ENCODE measurements around the gene CLDN7.
A peak's percentile ranks its signal among the peaks of the same experiment; 100 is the strongest.

Gene CLDN7

DNA sequence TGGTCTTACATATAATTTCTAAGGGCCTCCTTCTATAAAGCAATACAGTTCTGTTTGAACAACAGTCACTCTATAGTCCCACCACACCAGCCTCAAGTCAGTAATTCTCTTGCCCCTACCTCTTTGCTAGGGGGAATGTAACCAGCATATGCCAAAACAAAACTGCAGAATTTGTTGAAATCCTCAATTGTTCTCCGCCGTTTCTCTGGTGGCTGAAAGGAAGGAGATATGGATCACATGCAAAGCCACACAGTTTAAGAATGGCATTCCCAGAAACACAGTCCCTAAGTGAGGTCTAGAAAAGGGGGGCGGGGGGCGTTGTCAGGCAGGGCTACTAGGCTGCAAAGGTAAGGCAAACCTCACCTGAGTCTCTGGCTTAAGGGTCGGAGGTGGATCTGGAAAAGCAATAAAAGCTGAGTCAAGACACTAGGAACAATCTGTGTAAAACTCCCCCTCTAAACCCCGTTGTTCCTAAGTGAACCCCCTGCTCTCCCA, 25.0 kb downstream of the CLDN7 start:
- no peak for DNase-seq (ENCODE audit: low read depth in 3 of 3)

DNA sequence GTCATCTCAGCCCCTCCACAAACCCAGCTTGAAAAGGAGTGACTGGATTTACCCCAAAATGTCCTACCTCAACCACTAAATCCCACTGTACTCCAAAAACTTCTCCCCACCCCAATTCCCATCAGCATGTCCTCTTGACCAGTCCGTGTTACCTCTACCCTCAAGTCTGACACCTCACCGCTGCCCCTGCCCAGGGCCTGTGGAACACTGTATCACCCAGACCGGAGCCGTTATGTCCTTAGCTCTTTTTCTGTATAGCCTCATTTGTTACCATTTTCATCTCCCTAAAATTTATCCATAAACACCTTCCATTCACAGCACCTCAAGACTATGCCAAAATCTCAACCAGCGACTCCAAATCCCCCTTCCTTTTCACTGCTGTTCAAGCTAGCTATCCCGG, 25.5 kb downstream of the CLDN7 start:
- no peak for DNase-seq (ENCODE audit: low read depth in 3 of 3)

DNA sequence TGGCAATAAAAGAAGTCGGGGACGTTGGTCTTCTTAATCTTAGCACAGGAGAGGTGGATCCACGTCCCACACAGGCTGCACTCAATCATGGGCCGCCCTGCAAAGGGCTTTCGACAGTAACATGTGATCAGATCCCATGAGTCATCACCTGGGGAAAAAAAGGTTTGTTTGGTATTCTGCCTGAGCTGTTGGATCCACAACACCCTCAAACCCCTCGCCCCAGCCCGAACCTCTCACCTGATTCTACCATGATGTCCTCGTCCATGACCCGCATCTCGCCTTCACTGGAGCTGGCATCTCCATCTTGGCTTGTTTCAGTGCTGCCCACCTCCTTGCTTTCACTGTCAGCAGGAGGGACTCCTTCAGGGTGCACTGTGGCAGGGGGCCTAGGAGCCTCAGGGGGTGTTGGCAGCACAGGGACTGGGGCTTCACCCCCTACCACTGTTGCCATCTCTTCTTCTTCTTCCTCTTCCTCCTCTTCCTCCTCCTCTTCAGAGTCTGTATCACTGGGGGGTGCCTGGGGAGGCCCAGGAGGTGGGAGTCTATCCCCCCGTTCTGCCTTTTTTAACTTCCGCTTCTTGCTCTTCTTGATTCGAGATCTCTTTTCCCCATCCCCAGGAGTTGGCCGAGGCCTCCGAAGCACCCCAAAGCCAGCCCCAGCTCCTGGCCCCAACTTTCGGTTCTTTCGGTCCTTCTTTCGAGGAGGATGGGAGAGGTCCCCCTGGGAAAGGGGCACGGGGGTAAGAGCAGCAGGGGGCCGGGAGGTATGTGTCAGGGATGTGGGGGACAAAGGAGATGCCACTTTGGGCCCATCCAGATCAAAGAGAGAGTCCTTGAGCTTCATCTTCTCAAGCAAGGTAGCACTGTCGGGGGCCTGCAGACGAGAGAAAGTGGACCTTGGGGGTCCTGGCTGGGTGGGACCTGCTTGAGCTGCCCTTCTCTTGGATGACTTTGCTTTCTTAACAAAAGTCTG, 26.3 kb downstream of the CLDN7 start:
- no peak for DNase-seq (ENCODE audit: low read depth in 3 of 3)

DNA sequence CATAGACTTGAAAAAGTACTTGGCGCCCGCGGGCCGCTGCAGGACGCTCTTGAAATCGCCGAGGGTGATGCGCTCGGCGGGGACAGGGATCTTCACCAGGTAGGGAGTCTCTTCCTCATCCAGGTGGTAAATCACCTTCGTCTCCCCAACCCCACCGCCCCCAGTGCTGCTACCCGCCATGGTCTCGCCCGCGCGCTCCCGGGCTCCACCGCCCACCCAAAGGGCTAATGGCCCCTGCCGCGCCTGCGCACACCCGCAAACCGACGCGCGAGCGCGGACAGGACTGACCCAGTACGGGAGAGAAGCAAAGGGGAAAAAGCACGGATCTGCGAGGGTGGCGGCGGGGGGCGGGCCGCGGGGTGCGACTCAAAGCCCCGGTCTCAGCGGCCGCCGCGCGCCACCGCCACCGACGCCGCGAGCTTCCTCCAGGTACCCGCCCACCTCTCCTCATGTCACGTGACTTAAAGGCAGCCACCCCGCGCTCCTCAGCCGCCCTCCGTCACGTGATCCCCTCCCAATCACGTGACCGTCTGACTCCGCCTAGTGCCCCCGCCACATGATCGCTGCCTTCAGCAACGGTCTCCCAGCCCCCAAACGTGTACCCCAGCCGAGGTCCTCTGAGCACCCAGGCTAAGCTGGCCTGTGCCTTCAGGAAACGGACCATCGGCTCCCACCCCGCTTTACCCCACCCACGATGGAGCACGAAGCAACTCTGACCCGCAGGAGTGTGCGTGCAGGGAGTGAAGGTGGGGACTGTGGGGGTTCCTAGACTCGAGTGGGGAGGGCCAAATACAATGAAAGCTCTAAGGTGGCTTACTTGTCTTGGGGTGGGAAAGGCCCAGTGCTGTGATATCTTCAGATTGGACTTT, 28.0 kb downstream of the CLDN7 start, which contains the start of gene DVL2:
TSS of gene DVL2 (minus strand) at position 435 of the 869 bp plus-strand sequence. CDS start at position 180, 255 bp downstream.
- peak; percentile 89 to 95 (median 92) for DNase-seq (ENCODE audit: low read depth in 3 of 3)

DNA sequence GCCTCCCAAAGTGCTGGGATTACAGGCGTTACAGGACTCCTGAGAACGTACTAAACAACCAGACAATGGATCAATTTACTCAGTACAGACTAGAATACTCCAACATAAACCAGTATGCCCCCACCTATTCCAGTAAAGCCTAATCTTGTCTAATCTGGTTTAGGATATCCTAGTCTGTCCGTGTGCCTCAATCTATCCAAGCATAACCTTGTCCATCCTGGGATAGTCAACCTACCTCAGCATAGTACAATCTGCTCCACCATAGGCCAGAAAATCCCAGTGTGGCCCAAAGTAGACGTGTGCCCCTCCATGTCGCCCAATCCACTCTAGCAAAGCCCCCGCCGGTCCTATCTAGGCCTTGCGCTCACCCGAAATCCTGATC, 28.6 kb downstream of the CLDN7 start:
- no peak for DNase-seq (ENCODE audit: low read depth in 3 of 3)

DNA sequence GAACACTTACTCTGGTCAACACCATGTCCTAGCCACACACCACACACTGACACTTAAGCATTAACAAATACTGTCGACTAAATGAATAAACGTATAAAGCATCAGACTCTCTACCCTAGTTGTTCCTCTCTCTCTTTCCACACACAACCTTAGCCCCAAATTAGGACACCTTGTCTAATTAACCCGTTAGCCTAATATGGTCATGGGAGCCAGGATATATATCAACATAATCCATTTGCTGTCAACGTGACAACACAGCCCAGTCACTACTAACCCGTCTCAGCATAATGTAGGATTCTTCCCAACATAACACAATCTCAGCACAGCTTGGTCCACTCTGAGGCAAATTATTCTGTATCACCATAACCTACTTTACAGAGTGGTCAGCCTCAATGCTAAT, 30.2 kb downstream of the CLDN7 start:
- no peak for DNase-seq (ENCODE audit: low read depth in 3 of 3)

DNA sequence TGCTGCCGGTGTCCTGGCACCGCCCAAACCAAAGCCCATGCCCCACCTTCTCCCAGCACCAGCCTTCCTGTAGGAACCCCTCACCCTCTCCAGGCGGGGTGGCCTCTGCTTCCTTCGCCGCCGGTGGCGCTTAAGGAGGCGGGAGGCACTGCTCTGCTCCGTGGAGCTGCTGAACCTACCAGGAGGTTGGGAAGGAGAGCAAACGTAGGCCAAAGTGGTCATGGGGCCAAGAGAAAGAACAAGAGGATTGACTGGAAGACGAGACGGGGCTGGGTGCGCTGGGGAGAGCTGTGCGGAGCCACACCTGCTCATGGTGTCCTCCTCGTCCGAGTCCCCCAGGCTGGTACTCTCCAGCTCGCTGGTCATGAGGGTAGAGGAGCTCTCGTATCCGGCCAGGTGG, 32.8 kb downstream of the CLDN7 start:
- no peak for DNase-seq (ENCODE audit: low read depth in 3 of 3)

DNA sequence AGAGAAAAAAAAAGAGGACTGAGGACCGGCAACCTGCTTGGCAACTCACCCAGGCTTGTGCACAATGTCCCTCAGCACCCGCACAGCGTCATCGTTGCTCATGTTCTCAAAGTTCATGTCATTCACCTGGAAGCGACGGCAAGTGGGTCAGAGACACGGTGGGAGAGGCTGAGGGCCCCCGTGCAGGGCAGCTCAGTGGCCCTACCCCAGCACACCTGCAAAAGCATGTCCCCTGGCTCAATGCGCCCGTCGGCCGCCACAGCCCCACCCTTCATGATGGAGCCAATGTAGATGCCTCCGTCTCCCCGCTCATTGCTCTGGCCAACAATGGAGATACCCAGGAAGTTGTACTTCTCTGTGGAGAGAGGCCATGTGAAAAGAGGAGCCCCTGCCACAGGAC, 33.4 kb downstream of the CLDN7 start:
- no peak for DNase-seq (ENCODE audit: low read depth in 3 of 3)

DNA sequence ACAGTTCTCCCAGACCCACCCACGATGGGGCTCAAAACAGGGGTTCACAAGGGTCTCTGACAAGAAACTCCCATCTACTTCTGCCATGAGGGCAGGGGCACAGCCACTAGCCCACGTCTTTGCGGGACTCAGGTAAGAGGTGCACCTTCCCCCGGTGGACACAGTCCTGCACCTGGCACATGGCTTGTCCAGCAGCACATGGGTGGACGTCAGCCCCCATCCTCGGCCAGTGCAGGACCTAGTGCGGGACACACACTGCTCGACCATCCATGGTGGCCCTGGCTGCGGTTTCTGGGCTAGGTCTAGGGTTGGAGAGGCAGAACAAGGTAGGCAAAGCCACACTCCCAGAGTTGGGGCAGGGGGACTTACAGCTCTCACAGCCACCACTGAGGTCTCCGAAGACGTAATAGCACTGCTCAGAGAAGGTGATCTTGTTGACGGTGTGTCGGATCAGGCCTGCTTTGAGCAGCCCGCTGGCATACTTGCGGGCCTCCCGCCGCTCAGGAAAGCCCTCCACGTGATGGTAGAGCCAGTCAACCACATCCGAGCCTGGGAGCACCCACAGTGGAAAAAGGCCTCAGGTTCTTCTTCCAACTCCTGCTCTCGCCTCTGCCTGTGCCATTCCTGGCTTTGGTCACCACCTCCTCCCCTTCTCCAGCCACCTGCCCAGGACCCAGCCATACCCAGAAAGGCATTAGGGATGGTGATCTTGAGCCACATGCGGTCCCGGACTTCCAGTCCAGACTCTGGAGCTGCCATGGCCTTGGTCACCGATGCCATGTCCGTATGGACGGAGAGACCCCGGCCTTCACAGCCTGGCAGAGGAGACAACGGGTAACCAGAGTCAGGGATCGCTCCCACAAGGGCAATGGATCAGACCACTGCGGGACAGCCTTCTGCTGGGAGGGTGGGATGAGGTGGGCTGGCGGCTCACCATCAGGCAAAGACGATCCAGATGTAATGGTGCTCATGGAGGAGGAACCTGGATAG, 35.3 kb downstream of the CLDN7 start:
- no peak for DNase-seq (ENCODE audit: low read depth in 3 of 3)

DNA sequence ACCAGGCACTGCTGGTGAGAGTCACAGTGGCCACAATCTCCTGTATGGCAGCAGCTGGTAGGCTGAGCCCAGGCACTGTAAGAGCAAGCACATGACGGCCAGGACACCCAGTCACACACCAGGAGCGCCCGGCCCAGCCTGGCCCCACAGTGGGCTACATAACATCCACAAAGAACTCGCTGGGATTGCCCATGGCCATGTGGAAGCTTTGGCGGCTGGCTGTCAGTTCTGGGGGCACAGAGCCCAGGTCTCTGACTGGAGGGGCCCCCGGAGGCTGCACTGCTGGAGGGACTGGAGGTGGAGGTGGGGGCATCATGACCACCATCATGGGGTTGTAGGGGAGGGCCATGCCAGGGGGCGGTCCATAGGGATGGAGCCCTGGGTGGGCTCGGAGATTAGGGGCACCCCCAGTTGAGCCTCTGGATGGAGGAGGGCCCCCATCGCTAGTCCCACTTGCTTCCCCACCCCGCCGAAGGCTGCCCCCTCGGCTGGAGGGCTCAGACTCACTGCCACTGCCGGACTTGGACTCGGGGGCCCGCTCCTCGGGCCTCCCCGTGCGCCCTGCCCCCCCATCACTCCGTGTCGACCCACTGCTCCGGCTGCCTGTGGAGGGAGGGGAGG, 36.5 kb downstream of the CLDN7 start:
- no peak for DNase-seq (ENCODE audit: low read depth in 3 of 3)

DNA sequence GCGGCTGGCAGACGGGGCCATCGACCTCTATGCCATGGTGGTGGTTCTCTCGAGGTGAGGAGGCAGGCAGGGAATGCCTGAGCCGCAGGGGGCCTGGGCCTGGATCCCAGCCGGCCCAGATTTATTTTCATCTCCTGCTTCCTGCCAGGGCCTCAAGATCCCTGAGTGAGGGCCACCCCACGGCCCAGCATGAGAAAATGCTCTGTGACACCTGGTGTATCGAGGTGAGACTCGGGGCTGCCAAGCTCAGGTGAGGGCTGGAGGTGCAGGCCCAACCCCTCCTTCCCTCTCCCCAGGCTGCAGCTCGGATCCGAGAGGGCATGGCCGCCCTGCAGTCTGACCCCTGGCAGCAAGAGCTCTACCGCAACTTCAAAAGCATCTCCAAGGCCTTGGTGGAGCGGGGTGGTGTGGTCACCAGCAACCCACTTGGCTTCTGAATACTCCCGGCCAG, 37.6 kb downstream of the CLDN7 start:
- no peak for DNase-seq (ENCODE audit: low read depth in 3 of 3)

DNA sequence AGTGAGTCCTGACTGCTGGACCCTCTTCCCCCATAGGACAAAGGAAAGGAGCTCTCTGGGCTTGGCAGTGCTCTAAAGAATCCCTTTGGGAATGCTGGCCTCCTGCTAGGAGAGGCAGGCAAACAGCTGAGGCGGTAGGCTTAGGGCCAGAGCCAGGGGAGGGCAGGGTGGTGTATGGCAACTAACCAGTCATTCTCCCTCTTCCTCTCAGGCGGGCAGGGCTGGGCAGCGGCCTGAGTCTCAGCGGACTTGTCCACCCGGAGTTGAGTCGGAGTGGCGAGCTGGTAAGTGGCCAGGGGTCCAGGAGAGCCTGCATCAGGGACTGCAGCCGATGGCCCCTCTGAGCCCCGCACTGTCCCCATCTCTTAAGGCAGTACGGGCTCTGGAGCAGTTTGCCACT, 38.2 kb downstream of the CLDN7 start:
- no peak for DNase-seq (ENCODE audit: low read depth in 3 of 3)

DNA sequence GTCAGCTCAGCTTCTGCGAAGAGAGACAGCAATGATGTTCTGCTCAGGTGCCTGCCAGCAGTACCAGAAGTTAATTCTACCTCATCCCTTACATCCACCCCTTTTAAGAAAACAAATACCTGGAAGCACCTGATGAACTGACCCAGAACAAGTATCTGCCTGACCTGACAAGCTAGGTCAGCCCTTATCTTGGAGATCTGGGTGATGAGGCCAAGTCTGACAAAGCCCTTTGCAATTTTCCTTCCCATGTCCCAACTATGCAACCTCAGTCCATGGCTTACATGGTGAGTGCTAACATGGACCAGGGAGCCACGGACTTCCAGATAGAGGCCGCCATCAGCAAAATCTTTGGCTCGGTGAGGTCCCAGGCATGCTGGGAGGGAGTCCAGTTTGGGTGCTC, 38.9 kb downstream of the CLDN7 start:
- DNase-seq (ENCODE audit: low read depth in 3 of 3) = no peak

DNA sequence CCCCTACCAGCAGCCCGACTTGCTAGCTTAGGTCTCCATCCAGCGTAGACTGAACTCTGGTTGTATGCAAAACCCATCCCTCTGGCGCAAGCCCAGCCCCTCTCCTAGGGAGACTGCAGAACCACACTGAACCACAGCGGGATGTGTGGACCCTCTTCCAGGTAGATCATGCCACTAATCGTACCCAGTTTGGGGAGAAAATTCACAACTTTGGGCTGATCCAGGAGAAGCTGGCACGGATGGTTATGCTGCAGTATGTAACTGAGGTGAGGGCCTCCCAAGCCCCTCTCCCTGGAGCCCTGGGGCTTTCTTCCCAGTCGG, 39.3 kb downstream of the CLDN7 start:
- no peak for DNase-seq (ENCODE audit: low read depth in 3 of 3)

DNA sequence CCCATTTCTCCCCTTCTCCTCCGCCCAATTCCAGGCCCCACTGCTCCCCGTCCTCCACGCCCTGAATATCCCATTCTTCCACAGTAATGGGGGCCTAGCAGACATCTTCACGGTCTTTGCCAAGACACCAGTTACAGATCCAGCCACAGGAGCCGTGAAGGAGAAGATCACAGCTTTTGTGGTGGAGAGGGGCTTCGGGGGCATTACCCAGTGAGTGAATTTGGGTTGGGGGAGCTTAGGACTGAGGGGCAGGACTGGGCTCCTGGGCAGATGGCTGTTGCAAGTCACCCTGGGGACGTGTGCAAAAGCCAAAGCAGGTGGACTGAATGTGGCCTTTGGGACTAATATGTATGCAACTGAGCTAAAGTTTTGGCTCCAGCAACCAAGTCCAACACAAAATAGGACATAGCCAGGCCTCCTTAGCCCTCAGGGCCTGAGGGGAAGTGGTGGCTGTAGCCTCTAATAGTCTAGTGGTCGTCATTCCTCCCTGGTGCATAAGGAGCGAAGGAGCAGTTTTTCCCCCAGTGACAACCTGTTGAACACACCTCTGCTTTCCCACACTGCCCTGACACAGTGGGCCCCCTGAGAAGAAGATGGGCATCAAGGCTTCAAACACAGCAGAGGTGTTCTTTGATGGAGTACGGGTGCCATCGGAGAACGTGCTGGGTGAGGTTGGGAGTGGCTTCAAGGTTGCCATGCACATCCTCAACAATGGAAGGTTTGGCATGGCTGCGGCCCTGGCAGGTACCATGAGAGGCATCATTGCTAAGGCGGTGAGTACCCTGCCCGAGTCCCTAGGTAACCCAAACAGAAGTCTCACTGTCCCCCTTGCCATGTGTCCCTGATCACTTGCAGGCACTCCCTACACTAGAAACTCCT, 39.9 kb downstream of the CLDN7 start:
- DNase-seq (ENCODE audit: low read depth in 3 of 3) = no peak

DNA sequence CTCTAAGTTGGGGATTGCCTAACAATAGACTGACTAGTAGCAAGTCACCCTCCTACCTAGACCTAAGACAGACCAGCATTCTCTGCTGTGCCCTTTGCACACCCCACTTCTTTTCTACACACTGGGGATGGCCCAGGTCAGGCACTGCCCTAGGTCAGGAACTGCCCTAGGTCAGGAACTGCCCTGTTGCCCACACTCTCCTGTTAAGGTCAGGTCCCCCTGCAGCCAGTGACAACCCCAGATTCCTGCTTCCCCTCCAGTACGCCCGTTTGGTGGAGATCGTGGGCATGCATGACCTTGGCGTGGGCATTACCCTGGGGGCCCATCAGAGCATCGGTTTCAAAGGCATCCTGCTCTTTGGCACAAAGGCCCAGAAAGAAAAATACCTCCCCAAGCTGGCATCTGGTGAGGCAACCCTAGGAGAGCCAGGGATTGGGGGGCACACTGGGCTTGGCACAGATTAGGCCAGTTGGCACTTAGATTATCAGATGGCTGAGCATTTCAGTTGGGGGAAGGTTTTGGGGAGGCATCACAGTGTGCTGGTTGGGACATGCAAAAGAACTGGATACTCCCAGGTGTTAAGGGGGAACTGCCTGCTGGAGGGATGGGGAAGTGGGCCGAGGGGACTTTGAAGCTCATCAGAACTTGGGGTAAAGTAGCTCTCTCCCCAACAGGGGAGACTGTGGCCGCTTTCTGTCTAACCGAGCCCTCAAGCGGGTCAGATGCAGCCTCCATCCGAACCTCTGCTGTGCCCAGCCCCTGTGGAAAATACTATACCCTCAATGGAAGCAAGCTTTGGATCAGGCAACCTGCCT, 40.8 kb downstream of the CLDN7 start:
- no peak for DNase-seq (ENCODE audit: low read depth in 3 of 3)

DNA sequence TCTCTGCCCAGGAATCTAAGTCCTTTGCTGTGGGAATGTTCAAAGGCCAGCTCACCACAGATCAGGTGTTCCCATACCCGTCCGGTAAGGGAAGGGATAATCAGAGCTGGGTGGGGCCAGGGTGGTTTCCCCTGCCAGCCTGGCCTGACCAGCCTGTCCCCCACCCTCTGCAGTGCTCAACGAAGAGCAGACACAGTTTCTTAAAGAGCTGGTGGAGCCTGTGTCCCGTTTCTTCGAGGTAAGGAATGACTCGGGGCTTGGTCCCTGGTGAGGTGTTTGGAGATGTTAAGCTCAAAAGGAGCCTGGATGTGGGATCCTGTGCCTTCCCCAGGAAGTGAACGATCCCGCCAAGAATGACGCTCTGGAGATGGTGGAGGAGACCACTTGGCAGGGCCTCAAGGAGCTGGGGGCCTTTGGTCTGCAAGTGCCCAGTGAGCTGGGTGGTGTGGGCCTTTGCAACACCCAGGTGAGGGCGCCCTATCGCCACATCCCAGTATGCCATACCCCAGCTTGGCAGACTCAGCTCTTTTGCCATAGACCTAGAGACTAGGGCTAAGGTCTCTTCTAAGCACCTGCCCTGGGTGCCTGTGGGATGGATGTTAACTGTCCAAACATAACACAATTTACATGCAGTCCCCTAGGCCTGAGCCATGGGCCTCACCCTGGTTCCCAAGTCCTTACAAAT, 41.5 kb downstream of the CLDN7 start:
- no peak for DNase-seq (ENCODE audit: low read depth in 3 of 3)

Data from stimulated activated CD4-positive, alpha-beta T cell treated with anti-CD3 and anti-CD28 coated beads, TNF-alpha, amount 100 ng/mL, for 48 hours (primary cell).